Retina (tissue), 1 donor: Measurements from ENCODE around the gene COQ2.
"Not testable (repeated sequence)": the region's sequence is repeated elsewhere in the genome, so short reads cannot be mapped to it uniquely, and the experiment has no call there.

Source experiments
- DNase-seq: peaks from one replicate; pipeline ENCODE4 v3.0.0-alpha.2; 2016

Gene COQ2

DNA sequence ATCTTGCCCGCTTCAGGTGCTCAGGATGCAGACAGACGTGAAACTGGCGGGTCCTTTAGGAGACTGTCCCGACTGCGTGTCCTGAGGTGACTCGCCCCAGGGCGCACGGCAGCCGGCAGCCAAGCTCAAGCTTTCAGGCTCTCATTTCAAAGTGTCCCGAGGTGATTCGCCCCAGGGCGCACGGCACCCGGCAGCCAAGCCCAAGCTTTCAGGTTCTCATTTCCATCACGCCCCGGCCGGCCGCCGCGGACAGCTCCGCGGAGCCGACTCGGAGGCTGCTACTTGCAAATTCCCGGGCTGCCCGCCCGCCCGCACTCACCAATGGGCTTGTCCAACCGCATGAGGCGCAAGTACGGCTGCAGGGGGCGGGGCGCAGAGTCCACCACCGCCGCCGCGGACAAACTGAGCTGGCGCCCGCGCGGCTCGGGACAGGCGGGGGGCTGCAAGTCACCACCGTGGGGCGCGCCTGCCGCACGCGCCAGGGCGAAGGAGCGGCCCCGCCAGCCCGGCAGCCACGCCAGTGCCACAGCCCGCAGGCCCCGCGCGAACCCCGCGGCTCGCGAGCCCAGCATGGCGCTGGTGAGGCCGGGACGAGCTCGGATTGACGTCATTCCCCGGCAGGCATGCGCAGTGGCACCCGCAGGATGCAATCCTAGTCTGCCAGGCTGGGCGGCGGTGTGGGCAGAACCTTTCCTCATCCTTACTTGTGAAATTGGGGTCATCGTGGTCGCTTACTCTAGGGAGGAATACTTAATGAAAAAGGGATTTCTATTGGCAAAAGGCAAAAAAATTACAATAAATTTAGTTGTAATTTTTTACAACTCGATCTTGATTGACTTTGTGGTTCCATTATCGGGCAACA lies at the start of gene COQ2:
Gene COQ2 (minus strand): TSS at position 606 of the 862 bp plus-strand sequence. CDS start 34 bp downstream, at position 572.
- DNase-seq: peak; percentile 90

DNA sequence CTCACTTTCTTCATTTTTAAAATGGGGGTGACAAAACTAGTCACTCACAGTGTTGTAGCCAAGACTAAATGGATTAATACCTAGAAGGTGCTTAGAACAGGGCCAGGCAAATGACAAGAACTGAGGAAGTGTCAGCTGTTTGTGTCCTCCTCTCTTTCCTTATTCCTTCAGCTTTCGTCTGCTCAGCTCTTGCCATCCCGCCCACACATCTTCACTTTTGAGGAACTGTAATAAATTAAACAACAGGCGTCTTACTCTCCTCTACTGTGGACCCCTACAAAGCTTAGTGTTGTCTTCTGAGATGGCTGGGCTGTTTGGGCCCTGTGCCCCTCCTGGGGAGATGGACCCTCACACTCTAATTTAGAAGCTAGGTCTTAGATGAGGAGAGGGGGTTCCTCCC lies 47.4 kb upstream of the COQ2 start:
- DNase-seq: no peak

DNA sequence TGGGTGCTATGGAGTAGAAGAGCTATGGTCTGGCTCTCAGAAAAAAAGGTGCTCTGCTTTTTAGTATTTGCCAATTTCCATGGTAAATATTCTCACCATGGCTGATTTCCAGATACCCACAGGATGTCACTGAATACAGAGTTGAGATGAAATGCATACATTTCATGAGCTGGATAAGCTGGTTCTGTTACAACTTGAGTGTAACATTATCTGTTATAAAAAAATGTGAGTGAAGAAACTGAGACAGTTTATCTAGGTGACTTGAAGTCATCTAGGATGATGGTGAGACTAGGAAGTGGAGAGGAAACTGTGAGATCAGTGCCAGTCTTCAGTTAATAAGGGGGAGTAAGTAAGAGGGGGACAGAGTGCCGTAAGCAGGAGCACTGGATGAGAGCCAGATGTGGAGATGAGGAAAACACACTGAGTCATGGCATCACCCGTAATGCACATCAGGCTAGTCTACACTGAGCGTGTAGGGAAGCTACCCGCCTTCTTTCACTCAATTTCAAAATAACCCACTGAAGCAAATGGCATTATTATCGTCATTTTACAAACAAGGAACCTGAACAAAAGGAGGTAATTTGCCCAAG lies 45.0 kb upstream of the COQ2 start:
- DNase-seq: no peak

DNA sequence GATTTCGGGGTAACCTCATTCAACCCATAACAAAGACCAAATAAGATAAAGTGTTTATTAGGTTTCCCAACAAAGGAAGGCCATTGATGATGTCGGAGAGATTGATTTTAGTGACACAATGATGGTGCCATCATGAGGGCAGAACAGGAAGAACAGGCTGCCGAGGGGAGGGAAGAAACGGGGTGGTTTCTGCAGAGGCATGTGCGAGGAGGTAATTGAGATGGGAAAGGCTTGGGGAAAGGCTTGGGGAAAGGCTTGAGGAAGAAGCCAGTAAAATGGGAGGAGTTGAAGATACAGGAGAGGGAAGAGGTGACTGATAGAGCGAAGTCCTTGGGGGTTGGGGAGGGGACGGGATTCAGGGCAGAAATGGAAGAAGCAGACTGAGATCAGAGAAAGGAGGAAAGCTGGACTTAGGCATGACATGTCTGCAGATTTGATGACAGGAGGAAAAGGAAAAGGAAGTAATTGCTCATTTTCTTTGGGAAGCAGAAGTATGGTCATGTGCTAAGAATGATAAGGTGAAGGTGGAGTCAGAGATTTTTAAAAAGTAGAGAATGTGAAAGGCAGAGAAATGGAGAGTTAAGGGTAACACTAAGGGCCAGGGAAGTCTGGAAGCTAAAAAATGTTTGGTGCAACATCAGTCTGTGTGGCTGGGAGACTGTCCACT lies 44.1 kb upstream of the COQ2 start:
- DNase-seq: no peak

- no peak for DNase-seq
Measured at GRCh38 chr4:83326546-83326945, 41.9 kb upstream of the COQ2 start.

- DNase-seq: not testable (repeated sequence)
Measured at GRCh38 chr4:83325306-83325705, 40.7 kb upstream of the COQ2 start.

DNA sequence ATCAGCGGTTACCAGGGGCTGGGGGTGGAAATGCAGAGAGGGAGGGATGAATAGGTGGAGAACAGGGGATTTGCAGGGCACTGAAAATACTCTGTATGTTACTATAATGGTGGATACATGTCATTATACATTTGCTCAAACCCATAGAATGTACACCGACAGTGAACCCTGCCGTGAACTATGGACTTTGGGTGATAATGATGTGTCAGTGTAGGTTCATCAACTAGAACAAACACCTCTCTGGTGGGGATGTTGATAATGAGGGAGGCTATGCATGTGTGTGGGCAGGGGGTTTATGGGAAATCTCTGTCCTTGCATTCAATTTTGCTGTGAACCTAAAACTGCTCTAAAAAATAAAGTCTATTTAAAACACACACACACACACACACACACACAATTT lies 38.5 kb upstream of the COQ2 start:
- peak; percentile 11 for DNase-seq

GRCh38 chr4:83320548-83320947 lies 36.0 kb upstream of the COQ2 start:
- no peak for DNase-seq

- DNase-seq: no peak
Measured at GRCh38 chr4:83318666-83319065, 34.1 kb upstream of the COQ2 start.

DNA sequence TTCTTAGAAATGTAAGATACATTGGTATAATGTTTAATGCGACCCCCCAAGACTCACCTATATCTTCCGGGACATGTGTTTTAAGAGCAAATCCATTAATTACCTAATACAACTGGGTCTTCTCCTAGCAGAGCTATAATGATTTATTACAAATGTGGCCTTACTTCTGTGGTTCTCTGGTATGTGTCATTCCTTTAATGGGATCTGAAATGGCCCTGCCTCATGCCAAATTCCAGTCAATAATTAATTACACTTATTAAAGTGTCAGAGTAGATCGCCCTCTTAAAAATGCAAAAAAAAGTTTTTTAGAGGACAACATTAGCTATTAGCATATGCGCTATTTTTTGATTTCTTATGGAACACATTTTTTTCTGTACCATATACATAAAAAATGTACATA lies 33.1 kb upstream of the COQ2 start:
- DNase-seq: no peak

- no peak for DNase-seq
Measured at GRCh38 chr4:83316459-83317165, 32.0 kb upstream of the COQ2 start.

DNA sequence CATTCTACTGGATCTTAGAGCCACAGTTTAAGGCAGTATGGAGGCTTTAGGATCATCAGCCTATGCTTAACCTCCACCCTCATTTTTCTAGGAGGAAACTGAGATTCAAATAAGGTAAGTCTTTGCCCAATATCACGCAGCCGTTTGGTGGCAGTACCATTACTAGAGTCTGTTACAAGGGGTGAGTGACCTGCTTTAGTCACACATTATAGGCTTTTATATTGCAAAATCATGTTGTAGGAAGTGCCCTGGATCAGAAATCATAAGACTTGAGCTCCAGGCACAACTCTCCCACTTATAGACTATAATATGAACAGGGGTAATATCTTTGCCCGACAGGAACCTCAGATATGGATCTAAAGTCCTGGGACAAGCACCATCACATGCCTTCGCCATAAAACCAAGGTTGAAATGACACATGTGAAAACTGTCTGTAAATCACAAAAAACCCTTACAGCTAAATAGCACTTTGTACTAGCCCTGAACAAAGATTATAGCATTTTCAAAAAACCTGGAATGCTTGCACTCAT lies 30.8 kb upstream of the COQ2 start:
- no peak for DNase-seq

GRCh38 chr4:83308672-83309071 lies 24.1 kb upstream of the COQ2 start:
- DNase-seq: no peak

DNA sequence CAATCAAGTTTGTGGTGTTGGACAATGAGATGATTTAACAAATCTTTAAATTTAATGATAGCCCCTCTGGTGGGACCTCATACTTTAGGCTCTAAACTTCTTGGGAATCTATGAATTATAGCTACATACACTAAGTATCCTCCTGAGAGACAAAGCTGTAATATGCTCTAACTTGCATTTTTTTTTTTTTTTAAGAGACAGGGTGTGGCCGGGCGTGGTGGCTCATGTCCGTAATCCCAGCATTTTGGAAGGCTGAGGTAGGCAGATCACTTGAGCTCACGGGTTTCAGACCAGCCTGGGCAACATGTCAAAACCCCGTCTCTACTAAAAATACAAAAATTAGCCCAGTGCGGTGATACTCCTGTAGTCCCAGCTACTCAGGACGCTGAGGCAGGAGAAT lies 23.3 kb upstream of the COQ2 start:
- DNase-seq: no peak

GRCh38 chr4:83305187-83305586 lies 20.6 kb upstream of the COQ2 start:
- DNase-seq: no peak

- no peak for DNase-seq
Measured at GRCh38 chr4:83297548-83298260, 13.1 kb upstream of the COQ2 start.

GRCh38 chr4:83293305-83294046 lies 8.9 kb upstream of the COQ2 start:
- no peak for DNase-seq

GRCh38 chr4:83290059-83290774 lies 5.6 kb upstream of the COQ2 start:
- not testable (repeated sequence) for DNase-seq

DNA sequence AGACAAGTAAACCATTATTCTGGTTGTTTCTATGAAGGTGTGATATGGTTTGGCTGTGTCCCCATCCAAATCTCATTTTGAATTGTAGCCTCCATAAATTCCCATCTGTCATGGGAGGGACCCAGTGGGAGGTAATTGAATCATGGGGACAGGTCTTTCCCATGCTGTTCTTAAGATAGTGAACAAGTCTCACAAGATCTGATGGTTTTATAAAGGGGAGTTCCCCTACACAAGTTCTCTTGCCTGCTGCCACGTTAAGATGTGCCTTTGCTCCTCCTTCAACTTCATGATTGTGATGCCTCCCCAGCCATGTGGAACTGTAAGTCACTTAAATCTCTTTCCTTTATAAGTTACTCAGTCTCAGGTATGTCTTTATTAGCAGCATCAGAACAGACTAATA lies 3.8 kb upstream of the COQ2 start:
- DNase-seq: not testable (repeated sequence)

- no peak for DNase-seq
Measured at GRCh38 chr4:83285055-83285407, 433 bp upstream of the COQ2 start.

GRCh38 chr4:83283181-83283580 lies 1.4 kb downstream of the COQ2 start:
- DNase-seq: no peak
